Endothelial cell of hepatic sinusoid (primary cell): Measurements from ENCODE around the gene ATG9B.

ENCODE experiments used
- in situ Hi-C: cut with HindIII; loops from 2 replicates; pipeline ENCODE4 v1.10.0; 2017; ENCODE audit warnings: low sequenced_read_pairs

ATG9B gene

GRCh38 chr7:150971242-150972022 lies 52.9 kb downstream of the ATG9B start:
- in situ Hi-C loops = loop anchor here (5.0 to 10.0 kb wide), 2 partner anchors 57 to 61 kb away; no protein-coding TSS in a partner anchor

GRCh38 chr7:150970424-150970823 lies 53.9 kb downstream of the ATG9B start:
- in situ Hi-C loops = loop anchor here (5.0 to 10.0 kb wide), 2 partner anchors 56 to 62 kb away; no protein-coding TSS in a partner anchor

GRCh38 chr7:150969475-150969874 lies 54.8 kb downstream of the ATG9B start:
- in situ Hi-C loops = no loop called here

GRCh38 chr7:150968734-150969372 lies 55.4 kb downstream of the ATG9B start:
- in situ Hi-C loops = no loop called here

GRCh38 chr7:150968056-150968733 lies 56.1 kb downstream of the ATG9B start:
- in situ Hi-C loops = no loop called here

- in situ Hi-C loops = no loop called here
Observed at GRCh38 chr7:150967349-150967748, 56.9 kb downstream of the ATG9B start.

- in situ Hi-C loops = no loop called here
Observed at GRCh38 chr7:150966002-150966401, 58.3 kb downstream of the ATG9B start.

- in situ Hi-C loops = no loop called here
Observed at GRCh38 chr7:150965273-150965830, 58.9 kb downstream of the ATG9B start.
